Transverse colon (tissue), 4 donors: ENCODE data around the gene ABCC10.

Source experiments
- CTCF ChIP-seq, 5 experiments: fragments of 200-600 bp in 3 of 5; fragments of 450-650 bp in 2 of 5; sonication (generic) in 3 of 5; IDR thresholded peaks; 1 replicate in 2 of 5; 2 replicates in 3 of 5; pipeline ENCODE4 v1.5.1; 2016 to 2017; ENCODE audit warnings: antibody characterized with exemption in 5 of 5, inconsistent platforms in 3 of 5, mild to moderate bottlenecking in 2 of 5, moderate library complexity in 1 of 5
- POLR2AphosphoS5 ChIP-seq, 3 donors: sonication (generic); formaldehyde crosslinking; IDR thresholded peaks; one replicate each; pipeline ENCODE4 v1.6.1; 2016; ENCODE audit warnings: antibody characterized with exemption in 3 of 3

- TF ChIP-seq CTCF (IDR thresholded peaks at IDR 0.05) (no peak), POLR2AphosphoS5 (IDR thresholded peaks at IDR 0.05) (no peak)
Measured at GRCh38 chr6:43464337-43464736, 37.0 kb downstream of the ABCC10 start.
